ENCODE data around the gene B3GALT4.
A peak's percentile ranks its signal among the peaks of the same experiment; 100 is the strongest.
"Not testable (repeated sequence)": the region's sequence is repeated elsewhere in the genome, so short reads cannot be mapped to it uniquely, and the experiment has no call there.

The B3GALT4 gene

GRCh38 chr6:33272275-33273128 lies 4.4 kb upstream of the B3GALT4 start:
- peak; percentile 65 for DNase-seq

GRCh38 chr6:33273129-33273923 lies 3.6 kb upstream of the B3GALT4 start:
- DNase-seq: no peak

- peak; percentile 28 for DNase-seq
These were observed 2.7 kb upstream of the B3GALT4 start for GRCh38 chr6:33273924-33274902.

GRCh38 chr6:33275795-33276580 lies 935 bp upstream of the B3GALT4 start:
- peak; percentile 54 for DNase-seq

GRCh38 chr6:33276581-33276863 lies 401 bp upstream of the B3GALT4 start:
- peak; percentile 71 for DNase-seq

- DNase-seq: no peak
These were observed 904 bp downstream of the B3GALT4 start for GRCh38 chr6:33277663-33278391.

- DNase-seq: no peak
These were observed 1.4 kb downstream of the B3GALT4 start for GRCh38 chr6:33278392-33278741.

- DNase-seq: no peak
These were observed 1.9 kb downstream of the B3GALT4 start for GRCh38 chr6:33278810-33279209.

GRCh38 chr6:33279257-33279695 lies 2.4 kb downstream of the B3GALT4 start:
- DNase-seq: no peak

- peak; percentile 92 for DNase-seq
These were observed 3.1 kb downstream of the B3GALT4 start for GRCh38 chr6:33279971-33280511.

GRCh38 chr6:33280539-33280938 lies 3.6 kb downstream of the B3GALT4 start:
- no peak for DNase-seq

GRCh38 chr6:33285214-33285613 lies 8.3 kb downstream of the B3GALT4 start:
- DNase-seq: not testable (repeated sequence)

GRCh38 chr6:33286946-33287914 lies 10.3 kb downstream of the B3GALT4 start:
- DNase-seq: no peak

- no peak for DNase-seq
These were observed 11.4 kb downstream of the B3GALT4 start for GRCh38 chr6:33288141-33288920.

GRCh38 chr6:33288921-33289783 lies 12.2 kb downstream of the B3GALT4 start, which contains the start of the genes PFDN6 and WDR46:
TSS of gene PFDN6 (plus strand) at chr6:33289601. CDS start at chr6:33289857, 256 bp downstream.
TSS of gene WDR46 (minus strand) at chr6:33289239. CDS start at chr6:33289170, 69 bp downstream.
- peak; percentile 94 for DNase-seq

GRCh38 chr6:33289784-33290315 lies 12.9 kb downstream of the B3GALT4 start:
- DNase-seq: no peak

GRCh38 chr6:33290459-33290858 lies 13.5 kb downstream of the B3GALT4 start:
- DNase-seq: no peak

All from NCI-H82 (cell line).